ENCODE measurements around the gene GPAT2.
"Not testable (repeated sequence)": the region's sequence is repeated elsewhere in the genome, so short reads cannot be mapped to it uniquely, and the experiment has no call there.

GPAT2 gene

GRCh38 chr2:96034792-96035191, at the start of gene GPAT2:
GPAT2 (minus strand) TSS chr2:96034916; CDS start chr2:96032359, 2,557 bp downstream.
- not testable (repeated sequence) for DNase-seq

DNA sequence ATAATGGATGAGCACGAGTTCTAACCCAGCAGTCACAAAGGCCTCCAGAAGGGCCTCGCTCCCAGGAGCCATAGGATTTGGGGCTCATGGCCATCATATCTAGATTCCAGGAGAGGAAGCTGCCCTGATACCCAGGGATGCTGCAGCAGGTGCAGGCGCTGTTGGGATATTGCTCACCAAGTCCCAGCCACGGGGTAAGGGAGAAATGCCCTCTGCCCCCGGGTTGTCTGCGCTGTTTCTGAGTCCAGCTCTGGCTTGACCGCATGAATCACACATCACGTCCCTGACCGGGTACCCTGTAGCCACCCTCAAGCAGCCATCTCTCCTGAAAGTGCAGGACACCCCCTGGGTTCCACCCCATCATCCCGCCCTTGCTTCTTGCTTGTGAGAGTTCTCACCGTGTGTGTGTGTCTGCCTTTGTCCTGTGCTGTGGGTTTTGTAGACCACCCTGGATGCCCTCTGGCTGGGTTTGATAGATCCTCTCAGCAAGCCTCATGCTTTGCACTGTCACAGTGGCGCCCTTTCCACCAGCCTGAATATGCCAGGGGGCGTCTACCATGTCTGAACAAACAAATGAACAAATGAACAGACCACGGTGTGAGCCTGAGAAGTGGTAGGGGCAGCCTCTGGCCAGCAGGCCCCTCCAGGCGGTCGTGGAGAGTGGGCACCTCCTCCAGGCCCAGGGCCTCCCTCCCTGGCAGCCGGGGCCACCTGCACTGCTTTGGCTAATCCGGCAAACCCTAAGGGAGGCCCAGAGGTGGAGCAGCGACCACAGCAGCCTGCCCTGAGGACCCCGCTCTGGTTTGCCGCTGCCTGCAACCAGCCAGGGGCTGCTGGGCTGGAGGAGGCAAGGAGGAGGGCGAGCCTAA, 49.5 kb upstream of the GPAT2 start:
- DNase-seq: no peak

DNA sequence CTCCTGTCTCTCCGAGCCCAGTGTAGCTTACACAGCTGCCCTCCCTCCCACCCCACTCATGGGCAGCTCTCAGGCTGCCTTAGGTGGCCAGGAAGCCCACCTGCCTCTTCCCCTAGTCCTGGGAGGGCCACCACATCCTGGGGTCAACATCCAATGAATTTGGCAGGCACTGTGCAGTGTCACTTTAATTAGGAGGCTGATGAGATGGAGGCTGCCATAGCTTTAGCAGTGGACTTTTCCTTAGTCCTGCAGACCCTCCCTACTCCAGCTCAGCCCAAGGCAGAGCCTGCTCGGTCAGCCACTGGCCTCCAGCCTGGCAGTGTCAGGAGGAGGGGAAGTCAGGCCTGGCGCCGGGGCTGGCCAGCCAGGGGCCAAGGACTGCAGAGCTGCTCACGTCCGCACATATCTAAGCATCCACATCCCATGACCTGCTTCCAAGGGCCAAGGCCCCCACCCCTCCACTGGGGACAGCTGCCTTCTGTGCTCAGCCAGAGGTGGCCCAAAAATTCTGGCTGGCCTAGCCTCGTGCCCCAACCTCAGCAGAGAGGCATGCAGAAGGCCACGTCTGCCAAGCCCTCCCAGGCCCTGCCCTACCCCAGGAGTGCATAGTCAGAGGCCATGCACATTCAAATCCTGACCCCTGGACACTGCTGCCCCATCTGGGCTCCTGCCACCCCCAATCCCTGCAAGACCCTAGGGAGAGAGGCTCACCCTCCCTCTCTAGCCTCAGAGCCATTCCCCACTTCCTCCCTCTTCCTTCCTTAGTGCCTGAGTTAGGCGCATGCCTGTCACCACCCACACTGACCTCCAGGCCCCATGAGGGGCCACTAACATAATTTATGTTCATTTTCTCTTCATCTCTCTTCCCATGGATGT, 48.6 kb upstream of the GPAT2 start:
- no peak for DNase-seq

DNA sequence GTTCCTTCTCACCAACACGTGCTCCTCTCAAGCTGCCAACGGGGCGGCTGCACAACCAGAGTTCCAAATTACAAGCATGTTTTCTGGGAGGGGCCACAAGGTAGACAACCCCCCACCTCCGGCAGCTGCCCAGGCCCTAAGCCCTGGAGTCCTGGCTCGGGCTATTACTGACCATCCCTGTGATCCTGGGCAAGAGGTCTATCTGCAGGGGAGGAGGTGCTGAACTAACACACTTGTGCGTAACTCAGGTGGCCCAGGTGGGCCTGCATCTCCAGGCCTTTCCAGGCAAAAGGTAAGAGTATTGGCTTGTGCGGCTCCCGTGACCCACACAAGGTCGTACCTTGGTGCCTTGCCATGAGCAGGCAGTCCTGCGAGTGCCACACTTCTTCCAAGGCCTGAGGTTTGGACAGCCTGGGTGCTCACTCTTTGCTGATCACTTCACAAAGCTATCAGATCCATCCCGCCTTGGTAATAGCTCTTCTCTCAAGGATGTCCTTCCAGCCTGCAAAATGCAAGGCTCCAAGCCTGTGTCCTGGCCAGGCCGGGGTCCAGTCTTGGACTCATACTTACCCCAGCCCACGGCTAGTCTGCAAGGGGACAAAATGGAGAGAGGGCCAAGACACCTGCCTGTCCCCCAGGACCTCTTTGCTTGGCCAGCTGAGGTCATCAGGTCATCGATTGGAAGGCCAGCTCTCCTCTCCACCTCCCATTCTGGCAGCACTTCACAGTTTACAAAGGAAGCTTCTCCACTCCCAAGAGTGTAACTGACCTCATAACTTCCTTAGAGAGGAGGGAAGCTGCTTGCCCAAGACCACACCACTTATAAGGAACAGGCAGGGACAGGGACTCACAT, 47.7 kb upstream of the GPAT2 start:
- no peak for DNase-seq

- no peak for DNase-seq
These were observed 46.3 kb upstream of the GPAT2 start for GRCh38 chr2:96081042-96081441.

- DNase-seq: no peak
These were observed 40.6 kb upstream of the GPAT2 start for GRCh38 chr2:96075199-96075771.

GRCh38 chr2:96074156-96074555, 39.4 kb upstream of the GPAT2 start:
- DNase-seq: no peak

GRCh38 chr2:96073170-96073775, 38.6 kb upstream of the GPAT2 start:
- no peak for DNase-seq

- no peak for DNase-seq
These were observed 38.0 kb upstream of the GPAT2 start for GRCh38 chr2:96072746-96073145.

DNA sequence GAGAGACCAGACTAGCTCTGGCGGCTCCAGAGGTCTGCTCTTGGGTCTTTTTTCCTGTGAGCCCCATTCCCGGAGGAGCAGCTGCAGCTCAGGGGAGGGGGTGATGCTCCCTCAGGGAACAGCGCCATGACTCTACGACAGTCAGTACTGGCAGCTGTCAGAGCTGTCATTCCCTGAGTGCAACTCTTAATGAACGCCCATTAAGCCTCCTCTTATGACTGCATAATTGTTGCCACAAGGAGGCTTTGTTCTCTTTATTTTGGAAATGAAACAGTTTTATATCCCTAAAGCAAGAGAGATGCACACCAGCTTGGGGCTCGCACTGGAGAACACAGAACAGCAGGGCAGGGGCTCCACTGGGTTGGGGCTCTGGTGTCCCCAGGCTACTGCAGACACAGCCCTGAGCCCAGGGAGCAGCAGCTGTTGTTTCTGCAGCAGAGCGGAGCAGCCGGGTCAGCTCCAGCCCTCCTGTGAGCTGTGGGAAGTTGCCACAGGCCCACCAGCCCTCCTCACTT, 37.3 kb upstream of the GPAT2 start:
- not testable (repeated sequence) for DNase-seq

GRCh38 chr2:96071087-96071976, 36.6 kb upstream of the GPAT2 start:
- not testable (repeated sequence) for DNase-seq

GRCh38 chr2:96070351-96070750, 35.6 kb upstream of the GPAT2 start:
- DNase-seq: not testable (repeated sequence)

DNA sequence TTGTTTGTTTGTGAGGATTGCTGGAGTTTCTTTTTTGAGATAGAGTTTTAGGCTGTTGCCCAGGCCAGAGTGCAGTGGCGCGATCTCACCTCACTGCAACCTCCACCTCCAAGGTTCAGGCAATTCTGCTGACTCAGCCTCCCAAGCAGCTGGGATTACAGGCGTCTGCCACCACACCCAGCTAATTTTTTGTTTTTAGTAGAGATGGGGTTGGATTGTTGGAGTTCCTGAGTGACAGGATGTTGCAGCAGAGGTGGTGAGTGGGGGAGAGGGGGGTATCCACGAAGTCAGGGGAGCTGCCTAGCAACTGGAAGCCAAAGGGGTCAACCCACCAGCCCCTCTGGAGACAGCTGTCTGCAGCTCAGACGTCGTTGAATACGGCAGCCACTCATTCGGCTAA, 35.2 kb upstream of the GPAT2 start:
- DNase-seq: not testable (repeated sequence)

GRCh38 chr2:96067902-96068581, 33.3 kb upstream of the GPAT2 start:
- DNase-seq: peak; percentile 75

DNA sequence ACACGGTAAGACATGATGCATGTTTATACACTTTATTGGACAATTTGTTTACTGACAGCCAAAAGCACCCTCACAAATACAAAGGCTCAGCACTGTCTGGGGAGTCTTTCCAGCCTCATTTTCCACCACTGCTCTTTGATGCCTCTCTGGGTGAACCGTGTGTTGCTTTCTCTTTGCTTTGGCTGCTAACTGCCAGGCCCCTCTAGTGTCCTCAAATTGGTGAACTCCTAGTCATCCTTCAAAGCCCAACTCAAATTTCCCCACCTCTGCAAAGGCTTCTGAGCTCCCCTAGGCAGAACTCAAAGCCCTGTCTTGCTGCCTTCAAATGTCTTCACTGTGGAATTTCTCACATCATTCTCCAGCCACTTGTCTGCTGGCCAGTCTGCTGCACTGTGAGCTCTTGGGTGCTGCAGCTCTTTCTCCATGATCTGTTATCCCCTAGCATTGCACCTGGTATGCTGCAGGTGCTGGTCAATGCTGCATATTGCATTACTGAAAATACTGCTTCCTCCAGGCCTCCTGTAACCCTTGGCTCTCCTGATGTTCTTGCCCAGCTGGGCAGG, 32.5 kb upstream of the GPAT2 start:
- not testable (repeated sequence) for DNase-seq

DNA sequence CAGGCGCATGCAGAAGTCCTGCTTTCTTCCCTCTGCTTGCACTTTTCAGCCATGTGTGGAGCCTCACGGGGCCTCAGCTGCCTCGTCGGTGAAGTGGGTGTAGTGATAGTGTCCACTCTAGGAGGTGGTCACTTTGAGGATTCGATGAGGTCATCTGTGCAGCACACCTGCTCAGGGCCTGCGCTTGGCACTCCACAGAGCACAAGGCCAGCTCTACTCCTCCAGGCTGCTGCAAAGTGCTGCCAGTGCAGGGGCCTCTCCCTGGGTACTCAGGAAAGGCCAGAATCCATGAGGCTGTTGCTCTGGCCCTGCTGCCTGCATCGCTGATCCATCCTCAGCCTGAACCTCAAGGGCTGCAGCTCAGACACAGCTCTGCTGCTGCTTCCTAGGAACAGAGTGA, 31.8 kb upstream of the GPAT2 start:
- not testable (repeated sequence) for DNase-seq

- DNase-seq: not testable (repeated sequence)
These were observed 31.2 kb upstream of the GPAT2 start for GRCh38 chr2:96065954-96066353.

DNA sequence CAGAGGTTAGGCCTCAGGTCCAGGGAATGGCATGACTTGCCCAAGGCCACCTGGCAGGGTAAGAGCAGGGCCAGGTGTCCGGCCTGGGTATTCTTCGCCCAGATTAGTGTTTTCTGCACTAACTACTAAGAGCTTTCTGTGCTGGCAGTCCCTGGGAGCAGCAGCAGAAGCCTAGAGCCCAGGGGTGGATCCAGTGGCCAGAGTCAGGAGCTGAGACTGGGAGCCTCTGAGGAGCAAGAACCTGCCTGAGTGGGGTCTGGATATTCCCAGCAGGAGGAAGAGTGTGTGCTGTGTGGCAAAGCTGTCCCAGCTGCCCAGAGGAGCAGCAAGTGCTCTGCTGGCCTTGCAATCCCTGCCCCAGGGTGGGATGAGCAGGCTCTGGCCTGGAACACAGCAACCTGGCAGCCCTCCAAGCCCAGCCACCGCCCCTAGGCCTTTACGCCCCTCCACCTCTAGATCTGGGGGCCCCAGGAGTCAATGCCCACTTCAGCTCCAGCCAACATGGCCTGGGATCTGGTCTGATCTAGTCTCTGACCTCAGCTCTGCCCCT, 30.7 kb upstream of the GPAT2 start:
- DNase-seq: no peak

GRCh38 chr2:96064760-96065159, 30.0 kb upstream of the GPAT2 start:
- DNase-seq: not testable (repeated sequence)
